Nasal cavity respiratory epithelium epithelial cell of viscerocranial mucosa (primary cell): ENCODE data around the gene ASTN1. TPM values are rescaled to one million over a fixed set of nuclear protein-coding genes. Genes with fewer than 3 reads are reported as not detected.

Experiments
- total RNA-seq: library from RNA; depleted of rRNA; stranded (reverse); fragments of >200 nt; gene quantifications from 2 replicates; pipeline ENCODE4 v1.2.3, GENCODE V29; 2014

The ASTN1 gene
- total RNA-seq = under 0.01 TPM in 2 replicates

GRCh38 chr1:177164380-177165068 lies at the start of gene ASTN1:
ASTN1 (minus strand) TSS chr1:177164712; CDS start chr1:177164676, 36 bp downstream.

DNA sequence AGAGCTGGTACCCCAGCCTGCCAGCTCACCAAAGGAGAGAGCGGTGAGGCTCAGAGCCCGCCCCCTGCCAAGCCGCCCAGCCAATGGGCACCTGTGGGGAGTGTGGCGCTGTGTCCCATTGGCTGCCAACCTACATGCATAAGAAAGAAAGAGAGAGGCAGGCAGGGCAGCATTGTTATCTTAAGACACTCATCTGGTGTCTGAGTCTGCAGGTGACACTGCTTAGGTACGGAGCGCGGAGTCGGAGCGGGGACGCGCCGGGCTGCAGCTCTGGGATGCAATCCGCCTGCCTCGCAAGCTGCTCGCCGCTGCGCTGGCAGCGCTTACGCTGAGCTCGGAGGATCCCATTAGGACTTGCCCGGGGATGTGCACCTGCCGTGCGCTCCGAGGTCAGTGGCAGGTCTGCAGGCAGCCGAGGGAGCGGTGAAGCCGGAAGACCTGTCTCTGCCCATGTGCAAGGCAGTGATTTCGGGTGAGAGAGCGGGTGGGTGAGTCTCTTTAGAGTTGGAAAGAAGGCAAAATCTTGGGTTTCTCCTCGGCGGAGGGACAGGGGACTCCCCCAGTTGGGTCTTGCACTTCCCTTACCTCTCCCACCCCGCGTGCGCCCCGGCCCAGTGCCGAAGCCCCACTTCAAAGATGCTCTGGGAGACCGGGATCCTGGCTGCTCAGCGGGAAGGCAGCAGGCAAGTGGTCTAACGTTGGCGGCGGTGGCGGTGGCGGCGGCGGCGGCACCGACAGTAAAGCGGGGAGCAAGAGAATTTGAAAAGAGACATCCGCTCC lies 6.4 kb upstream of the ASTN1 start, which contains the start of gene BRINP2:
TSS of gene BRINP2 (plus strand) at position 203 of the 780 bp plus-strand sequence. CDS start 58,919 bp downstream, outside the sequence.

Other genes with a start within 250 kb of the ASTN1 start
- not detected in 2 replicates for gene BRINP2, start 6.2 kb upstream of the ASTN1 start, total RNA-seq